ENCODE results near the gene FGF8. TPM values are rescaled to one million over a fixed set of nuclear protein-coding genes. Genes with fewer than 3 reads are reported as not detected.

The FGF8 gene
- total RNA-seq, 1 experiment from 2014 or later: 0.39 TPM

DNA sequence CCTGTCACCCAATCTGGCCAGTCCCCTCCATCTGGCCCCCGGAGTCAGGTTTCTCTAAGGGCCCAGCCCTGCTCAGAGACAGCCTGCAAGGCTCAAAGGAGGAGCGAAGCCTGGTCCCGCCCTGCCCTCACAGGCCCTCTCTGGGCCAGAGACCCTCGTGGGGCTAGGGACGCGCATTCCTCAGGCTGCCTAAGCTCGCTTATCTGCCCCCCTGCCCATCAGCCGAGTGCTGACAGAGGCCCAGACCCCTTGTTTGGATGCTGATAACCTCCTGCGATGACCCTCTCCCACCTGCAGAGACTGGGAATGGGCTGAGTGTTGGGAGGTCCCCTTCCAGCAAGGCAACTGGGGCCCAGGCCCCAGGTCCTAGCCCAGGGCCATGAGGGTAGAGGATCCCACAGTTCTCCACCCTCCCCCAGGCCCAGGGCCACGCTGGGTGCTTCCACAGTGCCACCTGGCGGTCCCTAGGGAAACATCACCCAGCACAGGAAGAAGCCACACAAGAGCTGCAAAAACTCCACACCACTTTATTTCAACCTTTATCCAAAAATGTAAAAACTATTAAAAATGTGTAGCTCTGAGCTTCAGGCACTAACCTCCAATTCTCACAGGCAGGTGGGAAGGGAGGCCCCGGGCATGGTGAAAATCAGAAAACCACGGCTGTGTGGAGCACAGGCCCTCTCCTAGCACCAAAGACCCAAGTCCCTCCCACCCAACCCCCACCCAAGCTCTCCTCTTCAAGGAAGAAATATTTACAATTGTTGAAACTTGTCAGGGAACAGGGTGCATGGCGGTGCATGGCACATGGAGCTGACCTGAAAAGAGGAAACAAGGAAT lies 5.1 kb upstream of the FGF8 start:
- H3K9me3 ChIP-seq (ENCODE audit: control insufficient read depth, insufficient read depth, low read depth, low read length): no peaks in the 10 kb centered on the region
- H3K4me1 ChIP-seq (ENCODE audit: control insufficient read depth, insufficient read depth, low read length): peaks cover 39% of the 10 kb centered on the region
- peak overlapping the region in 1 of 2 experiments; percentile 89; a peak in 1 of 4 replicates for H3K4me3 ChIP-seq (ENCODE audit: low read depth in 2 of 2, low read length in 2 of 2)
- H3K27ac ChIP-seq (ENCODE audit: low read length): no peak overlapping the region
- ChIA-PET CTCF (interaction anchor here (0.6 to 1.9 kb wide), 15 partner anchors 9 to 686 kb away, joined by 3 to 41 read pairs (median 4); partner anchors contain the start of gene OGA), POLR2A (interaction anchor here (0.5 to 0.8 kb wide), 2 partner anchors 178 to 188 kb away, joined by 5 to 6 read pairs; no protein-coding TSS in a partner anchor)
- DNase-seq (ENCODE audit: low read depth, low spot score) (peak; percentile 47), ATAC-seq (peak; percentile 67)
- intact Hi-C loops (cut with micrococcal nuclease; ENCODE audit: unreplicated experiment): loop anchor here (2.0 to 10.0 kb wide), 2 partner anchors 178 to 566 kb away; no protein-coding TSS in a partner anchor
- in situ Hi-C loops (cut with HindIII; ENCODE audit: low pct_unique_long_range_greater_than_20kb, low sequenced_read_pairs): no loop called here
- BruUV-seq (replicated peaks): no TSS peak
- no peaks in the 10 kb centered on the region for H3K27me3 ChIP-seq (ENCODE audit: control insufficient read depth, insufficient read depth, low read length)
- peaks cover 11% of the 10 kb centered on the region for H3K36me3 ChIP-seq (ENCODE audit: control insufficient read depth, insufficient read depth, low read length)
- no peak for TF ChIP-seq TCF7L2 (IDR thresholded peaks at IDR 0.05; ENCODE audit: low read depth, low read length)
- TF ChIP-seq, protein P1, sequence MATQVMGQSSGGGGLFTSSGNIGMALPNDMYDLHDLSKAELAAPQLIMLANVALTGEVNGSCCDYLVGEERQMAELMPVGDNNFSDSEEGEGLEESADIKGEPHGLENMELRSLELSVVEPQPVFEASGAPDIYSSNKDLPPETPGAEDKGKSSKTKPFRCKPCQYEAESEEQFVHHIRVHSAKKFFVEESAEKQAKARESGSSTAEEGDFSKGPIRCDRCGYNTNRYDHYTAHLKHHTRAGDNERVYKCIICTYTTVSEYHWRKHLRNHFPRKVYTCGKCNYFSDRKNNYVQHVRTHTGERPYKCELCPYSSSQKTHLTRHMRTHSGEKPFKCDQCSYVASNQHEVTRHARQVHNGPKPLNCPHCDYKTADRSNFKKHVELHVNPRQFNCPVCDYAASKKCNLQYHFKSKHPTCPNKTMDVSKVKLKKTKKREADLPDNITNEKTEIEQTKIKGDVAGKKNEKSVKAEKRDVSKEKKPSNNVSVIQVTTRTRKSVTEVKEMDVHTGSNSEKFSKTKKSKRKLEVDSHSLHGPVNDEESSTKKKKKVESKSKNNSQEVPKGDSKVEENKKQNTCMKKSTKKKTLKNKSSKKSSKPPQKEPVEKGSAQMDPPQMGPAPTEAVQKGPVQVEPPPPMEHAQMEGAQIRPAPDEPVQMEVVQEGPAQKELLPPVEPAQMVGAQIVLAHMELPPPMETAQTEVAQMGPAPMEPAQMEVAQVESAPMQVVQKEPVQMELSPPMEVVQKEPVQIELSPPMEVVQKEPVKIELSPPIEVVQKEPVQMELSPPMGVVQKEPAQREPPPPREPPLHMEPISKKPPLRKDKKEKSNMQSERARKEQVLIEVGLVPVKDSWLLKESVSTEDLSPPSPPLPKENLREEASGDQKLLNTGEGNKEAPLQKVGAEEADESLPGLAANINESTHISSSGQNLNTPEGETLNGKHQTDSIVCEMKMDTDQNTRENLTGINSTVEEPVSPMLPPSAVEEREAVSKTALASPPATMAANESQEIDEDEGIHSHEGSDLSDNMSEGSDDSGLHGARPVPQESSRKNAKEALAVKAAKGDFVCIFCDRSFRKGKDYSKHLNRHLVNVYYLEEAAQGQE (IDR thresholded peaks at IDR 0.05; ENCODE audit: insufficient read depth in 1 of 2, low read depth in 2 of 2, low read length in 1 of 2): no peak
- TF ChIP-seq, protein P2, sequence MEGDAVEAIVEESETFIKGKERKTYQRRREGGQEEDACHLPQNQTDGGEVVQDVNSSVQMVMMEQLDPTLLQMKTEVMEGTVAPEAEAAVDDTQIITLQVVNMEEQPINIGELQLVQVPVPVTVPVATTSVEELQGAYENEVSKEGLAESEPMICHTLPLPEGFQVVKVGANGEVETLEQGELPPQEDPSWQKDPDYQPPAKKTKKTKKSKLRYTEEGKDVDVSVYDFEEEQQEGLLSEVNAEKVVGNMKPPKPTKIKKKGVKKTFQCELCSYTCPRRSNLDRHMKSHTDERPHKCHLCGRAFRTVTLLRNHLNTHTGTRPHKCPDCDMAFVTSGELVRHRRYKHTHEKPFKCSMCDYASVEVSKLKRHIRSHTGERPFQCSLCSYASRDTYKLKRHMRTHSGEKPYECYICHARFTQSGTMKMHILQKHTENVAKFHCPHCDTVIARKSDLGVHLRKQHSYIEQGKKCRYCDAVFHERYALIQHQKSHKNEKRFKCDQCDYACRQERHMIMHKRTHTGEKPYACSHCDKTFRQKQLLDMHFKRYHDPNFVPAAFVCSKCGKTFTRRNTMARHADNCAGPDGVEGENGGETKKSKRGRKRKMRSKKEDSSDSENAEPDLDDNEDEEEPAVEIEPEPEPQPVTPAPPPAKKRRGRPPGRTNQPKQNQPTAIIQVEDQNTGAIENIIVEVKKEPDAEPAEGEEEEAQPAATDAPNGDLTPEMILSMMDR (IDR thresholded peaks at IDR 0.05): peak; percentile 99
- no peak for TF ChIP-seq POLR2AphosphoS5 (IDR thresholded peaks at IDR 0.05; ENCODE audit: low read depth, low read length)
- no peak for TF ChIP-seq SIN3A (IDR thresholded peaks at IDR 0.05; ENCODE audit: borderline replicate concordance, insufficient read depth, low read depth, low read length)

DNA sequence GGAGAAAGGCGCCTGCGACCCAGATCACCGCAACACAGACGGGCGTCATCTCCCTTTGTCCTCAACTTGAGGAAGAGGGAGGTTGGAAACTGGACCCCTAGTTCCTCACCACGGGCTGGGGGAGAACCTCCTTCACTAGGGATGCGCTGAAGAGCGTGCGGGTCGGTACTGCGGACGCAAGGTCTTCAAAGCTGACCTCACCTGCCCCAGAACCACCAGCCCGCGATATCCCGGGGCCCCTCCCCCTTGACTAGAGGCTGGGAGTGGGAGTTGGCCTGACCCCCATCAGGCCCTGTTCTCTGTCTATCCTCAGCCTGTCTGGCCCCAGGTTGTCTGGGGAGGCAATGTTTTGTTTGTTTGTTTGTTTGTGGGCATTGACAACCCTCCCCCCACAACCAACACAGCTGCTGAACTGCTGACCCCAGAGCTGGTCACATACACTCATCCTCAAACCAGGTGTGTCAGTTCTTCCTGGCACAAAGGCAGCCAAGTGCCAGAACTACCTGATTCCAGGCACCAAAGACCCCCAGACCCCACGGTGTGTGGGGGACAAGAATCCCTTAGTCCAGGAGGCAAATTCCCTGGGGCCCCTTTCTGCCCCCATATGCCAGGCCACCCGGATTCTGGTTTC lies 4.4 kb upstream of the FGF8 start:
- ATAC-seq (peak; percentile 7; the same call in 1 of the 2 replicates), DNase-seq (ENCODE audit: low read depth, low spot score) (no peak)
- Histone ChIP-seq H3K9me3 (ENCODE audit: control insufficient read depth, insufficient read depth, low read depth, low read length) (no peaks in the 10 kb centered on the region), H3K27ac (ENCODE audit: low read length) (peak overlapping the region; percentile 37), H3K4me3 (ENCODE audit: low read depth in 2 of 2, low read length in 2 of 2) (peak overlapping the region in 1 of 2 experiments; percentile 41; a peak in 2 of 4 replicates), H3K27me3 (ENCODE audit: control insufficient read depth, insufficient read depth, low read length) (no peaks in the 10 kb centered on the region), H3K4me1 (ENCODE audit: control insufficient read depth, insufficient read depth, low read length) (peaks cover 36% of the 10 kb centered on the region), H3K36me3 (ENCODE audit: control insufficient read depth, insufficient read depth, low read length) (peaks cover 9% of the 10 kb centered on the region; the same call in 1 of the 2 replicates)
- TF ChIP-seq, protein P1 (IDR thresholded peaks at IDR 0.05; ENCODE audit: insufficient read depth in 1 of 2, low read depth in 2 of 2, low read length in 1 of 2): no peak
- TF ChIP-seq POLR2AphosphoS5 (IDR thresholded peaks at IDR 0.05; ENCODE audit: low read depth, low read length) (no peak; the same call in 1 of the 2 replicates), TCF7L2 (IDR thresholded peaks at IDR 0.05; ENCODE audit: low read depth, low read length) (no peak), SIN3A (IDR thresholded peaks at IDR 0.05; ENCODE audit: borderline replicate concordance, insufficient read depth, low read depth, low read length) (no peak)
- TF ChIP-seq, protein P2 (IDR thresholded peaks at IDR 0.05): no peak; the same call in 1 of the 2 replicates
- in situ Hi-C loops (cut with HindIII; ENCODE audit: low pct_unique_long_range_greater_than_20kb, low sequenced_read_pairs): no loop called here
- POLR2A ChIA-PET: no interaction called here
- CTCF ChIA-PET: interaction anchor here (1.5 to 1.9 kb wide), 3 partner anchors 9 to 566 kb away, joined by 6 to 41 read pairs (median 13); no protein-coding TSS in a partner anchor
- no TSS peak for BruUV-seq (replicated peaks)
- intact Hi-C loops (cut with micrococcal nuclease; ENCODE audit: unreplicated experiment): loop anchor here (2.0 to 10.0 kb wide), 2 partner anchors 178 to 566 kb away; no protein-coding TSS in a partner anchor
